Measurements from ENCODE around the gene PPP1R1C.
"Not testable (repeated sequence)": the region's sequence is repeated elsewhere in the genome, so short reads cannot be mapped to it uniquely, and the experiment has no call there.

PPP1R1C gene

GRCh38 chr2:181998891-181999654, 13.4 kb downstream of the PPP1R1C start:
- H3K27me3 ChIP-seq (ENCODE audit: control insufficient read depth, insufficient read depth, low read length) = no peaks in the 10 kb centered on the region

GRCh38 chr2:181999911-182000310, 14.3 kb downstream of the PPP1R1C start:
- Histone ChIP-seq H3K9ac (ENCODE audit: low read depth, low read length) (no peak overlapping the region), H3K36me3 (ENCODE audit: control insufficient read depth, insufficient read depth, low read length) (no peaks in the 10 kb centered on the region), H3K27me3 (ENCODE audit: control insufficient read depth, insufficient read depth, low read length) (no peaks in the 10 kb centered on the region), H3K4me1 (ENCODE audit: control insufficient read depth, insufficient read depth, low read length) (no peaks in the 10 kb centered on the region), H3K4me3 (ENCODE audit: low read depth, low read length) (no peak overlapping the region), H3K9me3 (ENCODE audit: control insufficient read depth, insufficient read depth, low read length) (no peaks in the 10 kb centered on the region)

More at GRCh38 chr2:181998891-181999654, 13.4 kb downstream of the PPP1R1C start:
- Histone ChIP-seq H3K36me3 (ENCODE audit: control insufficient read depth, insufficient read depth, low read length) (no peaks in the 10 kb centered on the region), H3K4me1 (ENCODE audit: control insufficient read depth, insufficient read depth, low read length) (no peaks in the 10 kb centered on the region), H3K4me3 (ENCODE audit: low read depth, low read length) (no peak overlapping the region), H3K9ac (ENCODE audit: low read depth, low read length) (no peak overlapping the region), H3K9me3 (ENCODE audit: control insufficient read depth, insufficient read depth, low read length) (no peaks in the 10 kb centered on the region)

GRCh38 chr2:182004945-182005520, 19.4 kb downstream of the PPP1R1C start:
- no peaks in the 10 kb centered on the region for H3K36me3 ChIP-seq (ENCODE audit: control insufficient read depth, insufficient read depth, low read length)
- H3K9ac ChIP-seq (ENCODE audit: low read depth, low read length) = no peak overlapping the region
- H3K9me3 ChIP-seq (ENCODE audit: control insufficient read depth, insufficient read depth, low read length) = no peaks in the 10 kb centered on the region
- H3K4me3 ChIP-seq (ENCODE audit: low read depth, low read length) = no peak overlapping the region
- H3K4me1 ChIP-seq (ENCODE audit: control insufficient read depth, insufficient read depth, low read length) = no peaks in the 10 kb centered on the region
- H3K27me3 ChIP-seq (ENCODE audit: control insufficient read depth, insufficient read depth, low read length) = no peaks in the 10 kb centered on the region

GRCh38 chr2:182006595-182007341, 21.1 kb downstream of the PPP1R1C start:
- H3K36me3 ChIP-seq (ENCODE audit: control insufficient read depth, insufficient read depth, low read length) = no peaks in the 10 kb centered on the region
- H3K4me3 ChIP-seq (ENCODE audit: low read depth, low read length) = no peak overlapping the region
- no peaks in the 10 kb centered on the region for H3K4me1 ChIP-seq (ENCODE audit: control insufficient read depth, insufficient read depth, low read length)
- H3K9ac ChIP-seq (ENCODE audit: low read depth, low read length) = no peak overlapping the region
- no peaks in the 10 kb centered on the region for H3K9me3 ChIP-seq (ENCODE audit: control insufficient read depth, insufficient read depth, low read length)
- no peaks in the 10 kb centered on the region for H3K27me3 ChIP-seq (ENCODE audit: control insufficient read depth, insufficient read depth, low read length)

GRCh38 chr2:182014284-182014683, 28.6 kb downstream of the PPP1R1C start:
- no peak overlapping the region for H3K9ac ChIP-seq (ENCODE audit: low read depth, low read length)
- H3K4me3 ChIP-seq (ENCODE audit: low read depth, low read length) = no peak overlapping the region
- no peaks in the 10 kb centered on the region for H3K27me3 ChIP-seq (ENCODE audit: control insufficient read depth, insufficient read depth, low read length)

GRCh38 chr2:182015334-182016109, 29.9 kb downstream of the PPP1R1C start:
- Histone ChIP-seq H3K9ac (ENCODE audit: low read depth, low read length) (no peak overlapping the region), H3K36me3 (ENCODE audit: control insufficient read depth, insufficient read depth, low read length) (no peaks in the 10 kb centered on the region), H3K9me3 (ENCODE audit: control insufficient read depth, insufficient read depth, low read length) (no peaks in the 10 kb centered on the region), H3K4me1 (ENCODE audit: control insufficient read depth, insufficient read depth, low read length) (no peaks in the 10 kb centered on the region), H3K4me3 (ENCODE audit: low read depth, low read length) (no peak overlapping the region), H3K27me3 (ENCODE audit: control insufficient read depth, insufficient read depth, low read length) (no peaks in the 10 kb centered on the region)

More at GRCh38 chr2:182014284-182014683, 28.6 kb downstream of the PPP1R1C start:
- Histone ChIP-seq H3K9me3 (ENCODE audit: control insufficient read depth, insufficient read depth, low read length) (no peaks in the 10 kb centered on the region), H3K36me3 (ENCODE audit: control insufficient read depth, insufficient read depth, low read length) (no peaks in the 10 kb centered on the region), H3K4me1 (ENCODE audit: control insufficient read depth, insufficient read depth, low read length) (no peaks in the 10 kb centered on the region)

- Histone ChIP-seq H3K36me3 (ENCODE audit: control insufficient read depth, insufficient read depth, low read length) (no peaks in the 10 kb centered on the region), H3K4me1 (ENCODE audit: control insufficient read depth, insufficient read depth, low read length) (no peaks in the 10 kb centered on the region), H3K9me3 (ENCODE audit: control insufficient read depth, insufficient read depth, low read length) (peaks cover 4% of the 10 kb centered on the region), H3K9ac (ENCODE audit: low read depth, low read length) (no peak overlapping the region), H3K27me3 (ENCODE audit: control insufficient read depth, insufficient read depth, low read length) (no peaks in the 10 kb centered on the region), H3K4me3 (ENCODE audit: low read depth, low read length) (no peak overlapping the region)
Measured at GRCh38 chr2:182018218-182018617, 32.6 kb downstream of the PPP1R1C start.

GRCh38 chr2:182019731-182020130, 34.1 kb downstream of the PPP1R1C start:
- no peaks in the 10 kb centered on the region for H3K27me3 ChIP-seq (ENCODE audit: control insufficient read depth, insufficient read depth, low read length)
- H3K9ac ChIP-seq (ENCODE audit: low read depth, low read length) = no peak overlapping the region
- H3K9me3 ChIP-seq (ENCODE audit: control insufficient read depth, insufficient read depth, low read length) = peaks cover 4% of the 10 kb centered on the region
- H3K36me3 ChIP-seq (ENCODE audit: control insufficient read depth, insufficient read depth, low read length) = no peaks in the 10 kb centered on the region
- H3K4me1 ChIP-seq (ENCODE audit: control insufficient read depth, insufficient read depth, low read length) = no peaks in the 10 kb centered on the region
- no peak overlapping the region for H3K4me3 ChIP-seq (ENCODE audit: low read depth, low read length)

GRCh38 chr2:182020286-182021070, 34.8 kb downstream of the PPP1R1C start:
- Histone ChIP-seq H3K27me3 (ENCODE audit: control insufficient read depth, insufficient read depth, low read length) (no peaks in the 10 kb centered on the region), H3K4me1 (ENCODE audit: control insufficient read depth, insufficient read depth, low read length) (no peaks in the 10 kb centered on the region), H3K9ac (ENCODE audit: low read depth, low read length) (no peak overlapping the region), H3K9me3 (ENCODE audit: control insufficient read depth, insufficient read depth, low read length) (peaks cover 4% of the 10 kb centered on the region), H3K36me3 (ENCODE audit: control insufficient read depth, insufficient read depth, low read length) (no peaks in the 10 kb centered on the region), H3K4me3 (ENCODE audit: low read depth, low read length) (no peak overlapping the region)

- Histone ChIP-seq H3K9me3 (ENCODE audit: control insufficient read depth, insufficient read depth, low read length) (peaks cover 4% of the 10 kb centered on the region), H3K4me1 (ENCODE audit: control insufficient read depth, insufficient read depth, low read length) (no peaks in the 10 kb centered on the region), H3K36me3 (ENCODE audit: control insufficient read depth, insufficient read depth, low read length) (no peaks in the 10 kb centered on the region), H3K27me3 (ENCODE audit: control insufficient read depth, insufficient read depth, low read length) (no peaks in the 10 kb centered on the region), H3K9ac (ENCODE audit: low read depth, low read length) (no peak overlapping the region), H3K4me3 (ENCODE audit: low read depth, low read length) (no peak overlapping the region)
Measured at GRCh38 chr2:182023235-182023634, 37.6 kb downstream of the PPP1R1C start.

GRCh38 chr2:182030875-182031274, 45.2 kb downstream of the PPP1R1C start:
- H3K4me1 ChIP-seq (ENCODE audit: control insufficient read depth, insufficient read depth, low read length); H3K9me3 ChIP-seq (ENCODE audit: control insufficient read depth, insufficient read depth, low read length); H3K9ac ChIP-seq (ENCODE audit: low read depth, low read length); H3K36me3 ChIP-seq (ENCODE audit: control insufficient read depth, insufficient read depth, low read length); H3K27me3 ChIP-seq (ENCODE audit: control insufficient read depth, insufficient read depth, low read length): not testable (repeated sequence)
- H3K4me3 ChIP-seq (ENCODE audit: low read depth, low read length) = peak overlapping the region; percentile 68
